GM12892 (cell line): ENCODE measurements around the gene DEPP1. TPM values are rescaled to one million over a fixed set of nuclear protein-coding genes. Genes with fewer than 3 reads are reported as not detected.
A peak's percentile ranks its signal among the peaks of the same experiment; 100 is the strongest.
"Not testable (repeated sequence)": the region's sequence is repeated elsewhere in the genome, so short reads cannot be mapped to it uniquely, and the experiment has no call there.

Source experiments
- DNase-seq: peaks from one replicate; pipeline ENCODE4 v3.0.0; 2011; ENCODE audit not compliant: insufficient read length
- FAIRE-seq: peaks from 2 replicates; lab custom pipeline; 2011; peaks lifted over from hg19 to GRCh38; lab: Jason Lieb, UNC
- POLR2A ChIP-seq: IDR thresholded peaks from 2 replicates; pipeline ENCODE4 v1.6.1; 2011; ENCODE audit warnings: low read depth, low read length, control low read depth
- POLR2AphosphoS5 ChIP-seq: IDR thresholded peaks from 2 replicates; pipeline ENCODE4 v1.6.1; 2011; ENCODE audit warnings: low read depth, low read length, control low read depth
- TAF1 ChIP-seq: IDR thresholded peaks from 2 replicates; pipeline ENCODE4 v1.6.1; 2011; ENCODE audit warnings: low read depth, mild to moderate bottlenecking, control low read depth, low read length, borderline replicate concordance
- polyA plus RNA-seq: library from polyadenylated mRNA; unstranded; fragments of >200 nt; gene quantifications from one replicate; pipeline ENCODE4 v1.2.1, GENCODE V29; 2012; ENCODE audit warnings: missing spikeins, inconsistent platforms; ENCODE audit not compliant: missing spikeins

DEPP1 gene, protein sequence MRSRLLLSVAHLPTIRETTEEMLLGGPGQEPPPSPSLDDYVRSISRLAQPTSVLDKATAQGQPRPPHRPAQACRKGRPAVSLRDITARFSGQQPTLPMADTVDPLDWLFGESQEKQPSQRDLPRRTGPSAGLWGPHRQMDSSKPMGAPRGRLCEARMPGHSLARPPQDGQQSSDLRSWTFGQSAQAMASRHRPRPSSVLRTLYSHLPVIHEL
- 4.2 TPM for polyA plus RNA-seq

DNA sequence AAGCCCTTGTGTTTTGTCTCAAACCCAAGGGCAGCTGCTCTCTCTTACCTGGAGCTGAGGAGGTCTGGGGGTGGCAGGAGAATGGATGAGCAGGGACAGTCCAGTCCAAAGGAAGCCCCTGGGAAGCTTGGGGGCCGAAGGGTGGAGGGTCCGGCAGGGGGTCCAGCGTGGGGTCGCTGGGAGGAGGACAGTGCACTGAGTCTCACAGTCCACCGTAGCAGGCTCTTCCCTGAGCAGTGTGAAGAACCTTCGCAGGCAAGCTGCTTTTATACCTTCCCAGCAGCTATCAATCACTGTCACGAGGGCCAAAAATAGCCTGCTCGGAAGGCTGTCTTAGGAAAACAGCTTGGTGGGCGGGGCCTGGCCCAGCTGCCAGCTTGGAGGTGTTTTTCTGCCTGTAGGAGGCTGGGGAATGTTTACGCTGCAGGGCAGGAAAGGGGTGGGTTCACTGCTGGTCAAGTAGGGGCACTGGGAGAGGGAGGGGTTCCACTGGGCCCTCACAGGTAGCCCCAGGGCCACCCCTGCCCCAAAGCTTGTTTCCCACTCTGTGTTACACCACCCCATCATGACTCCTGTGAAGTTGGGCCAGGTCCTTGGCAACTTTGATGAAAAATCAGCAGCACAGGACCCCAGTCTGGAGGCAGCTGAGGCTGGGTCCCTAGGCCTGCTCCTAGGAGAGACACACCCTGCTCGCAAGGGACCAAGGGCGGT is at the start of gene DEPP1:
Gene DEPP1, minus strand, starts transcription at position 240 of the 711 bp plus-strand sequence. CDS start 779 bp downstream, outside the sequence.
- peak; percentile 56 for FAIRE-seq
- TF ChIP-seq POLR2A (peak; percentile 77), POLR2AphosphoS5 (peak; percentile 72), TAF1 (peak; percentile 61; the same call in 1 of the 2 replicates)

DNA sequence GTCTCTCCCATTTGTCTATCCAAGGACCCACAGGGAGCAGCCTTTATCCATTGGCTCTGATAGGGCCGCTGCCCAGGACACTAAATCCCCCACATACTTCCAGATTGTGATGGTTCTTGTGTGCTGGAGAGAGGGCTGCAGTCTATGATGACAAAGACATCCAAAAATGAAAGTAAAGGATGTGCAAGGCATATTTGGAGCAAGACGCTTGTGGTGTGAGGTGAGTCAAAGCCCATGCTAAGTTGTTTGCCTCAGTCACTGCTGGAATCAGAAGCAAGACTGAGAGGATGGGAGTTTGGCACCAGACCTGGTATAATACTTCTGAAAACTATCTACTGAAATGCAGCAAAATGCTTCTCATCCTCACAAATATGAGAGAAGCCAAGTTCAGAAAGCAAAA is 44.8 kb upstream of the DEPP1 start:
- FAIRE-seq, result no peak
- no peak for DNase-seq
- TF ChIP-seq TAF1, result no peak
- no peak for TF ChIP-seq POLR2AphosphoS5
- TF ChIP-seq POLR2A, result no peak

More for the DNA sequence above, at the start of gene DEPP1:
- no peak for DNase-seq

DNA sequence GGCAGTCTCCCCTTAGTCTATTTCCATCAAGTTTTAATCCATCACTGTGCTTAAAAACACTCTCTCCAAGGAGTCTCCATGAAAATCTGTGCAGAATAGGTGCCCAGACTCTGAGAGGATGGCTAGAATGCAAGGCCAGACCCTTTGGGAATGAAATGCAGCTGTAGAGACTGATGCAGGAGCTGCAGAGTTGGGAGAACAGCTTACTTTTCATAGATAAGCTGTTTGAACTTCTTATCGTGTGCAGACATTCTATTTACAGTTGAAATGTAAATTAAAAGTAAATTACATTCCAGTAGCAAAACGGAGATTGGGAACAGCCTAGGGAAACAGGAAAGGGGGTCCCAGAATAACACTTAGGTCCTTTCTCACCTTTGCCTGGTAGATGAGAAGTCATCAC is 37.0 kb upstream of the DEPP1 start:
- FAIRE-seq, result no peak
- TF ChIP-seq TAF1, result no peak
- TF ChIP-seq POLR2AphosphoS5, result no peak
- no peak for TF ChIP-seq POLR2A

DNA sequence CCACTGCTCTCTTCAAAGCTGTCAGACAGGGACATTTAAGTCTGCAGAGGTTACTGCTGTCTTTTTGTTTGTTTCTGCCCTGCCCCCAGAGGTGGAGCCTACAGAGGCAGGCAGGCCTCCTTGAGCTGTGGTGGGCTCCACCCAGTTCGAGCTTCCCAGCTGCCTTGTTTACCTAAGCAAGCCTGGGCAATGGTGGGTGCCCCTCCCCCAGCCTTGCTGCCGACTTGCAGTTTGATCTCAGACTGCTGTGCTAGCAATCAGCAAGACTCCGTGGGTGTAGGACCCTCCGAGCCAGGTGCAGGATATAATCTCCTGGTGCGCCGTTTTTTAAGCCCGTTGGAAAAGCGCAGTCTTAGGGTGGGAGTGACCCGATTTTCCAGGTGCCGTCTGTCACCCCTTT is 35.9 kb upstream of the DEPP1 start:
- DNase-seq, FAIRE-seq: not testable (repeated sequence)

More for the DNA sequence above, 37.0 kb upstream of the DEPP1 start:
- DNase-seq, result no peak

DNA sequence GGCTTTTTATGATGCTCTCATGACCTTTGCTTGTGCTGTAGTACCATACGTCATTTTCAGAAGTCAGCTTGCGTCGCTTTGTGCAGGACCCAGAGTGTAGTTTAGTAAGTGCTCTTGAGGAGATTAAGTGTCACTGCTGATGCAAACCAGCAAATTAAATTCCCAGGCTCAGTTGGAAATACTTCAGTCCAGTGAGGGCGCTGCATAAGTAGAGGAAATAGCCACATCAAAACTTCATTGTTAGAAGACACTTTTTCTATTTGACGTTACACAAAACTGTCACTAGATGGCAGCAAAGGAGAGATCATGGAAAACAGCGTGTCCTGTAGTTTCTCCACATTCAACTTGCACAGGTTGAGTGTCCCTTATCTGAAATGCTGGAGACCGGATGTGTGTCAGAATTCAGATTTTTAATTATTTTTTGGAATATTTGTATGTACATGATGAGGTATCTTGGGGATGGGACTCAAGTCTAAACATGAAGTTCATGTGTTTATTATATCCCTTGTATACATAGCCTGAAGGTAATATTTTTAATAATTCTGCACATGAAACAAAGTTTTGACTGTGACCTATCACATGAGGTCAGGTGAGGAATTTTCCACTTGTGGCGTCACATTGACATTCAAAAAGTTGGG is 30.0 kb upstream of the DEPP1 start:
- no peak for TF ChIP-seq POLR2A
- no peak for TF ChIP-seq TAF1
- no peak for TF ChIP-seq POLR2AphosphoS5
- DNase-seq (no peak), FAIRE-seq (peak; percentile 84)

DNA sequence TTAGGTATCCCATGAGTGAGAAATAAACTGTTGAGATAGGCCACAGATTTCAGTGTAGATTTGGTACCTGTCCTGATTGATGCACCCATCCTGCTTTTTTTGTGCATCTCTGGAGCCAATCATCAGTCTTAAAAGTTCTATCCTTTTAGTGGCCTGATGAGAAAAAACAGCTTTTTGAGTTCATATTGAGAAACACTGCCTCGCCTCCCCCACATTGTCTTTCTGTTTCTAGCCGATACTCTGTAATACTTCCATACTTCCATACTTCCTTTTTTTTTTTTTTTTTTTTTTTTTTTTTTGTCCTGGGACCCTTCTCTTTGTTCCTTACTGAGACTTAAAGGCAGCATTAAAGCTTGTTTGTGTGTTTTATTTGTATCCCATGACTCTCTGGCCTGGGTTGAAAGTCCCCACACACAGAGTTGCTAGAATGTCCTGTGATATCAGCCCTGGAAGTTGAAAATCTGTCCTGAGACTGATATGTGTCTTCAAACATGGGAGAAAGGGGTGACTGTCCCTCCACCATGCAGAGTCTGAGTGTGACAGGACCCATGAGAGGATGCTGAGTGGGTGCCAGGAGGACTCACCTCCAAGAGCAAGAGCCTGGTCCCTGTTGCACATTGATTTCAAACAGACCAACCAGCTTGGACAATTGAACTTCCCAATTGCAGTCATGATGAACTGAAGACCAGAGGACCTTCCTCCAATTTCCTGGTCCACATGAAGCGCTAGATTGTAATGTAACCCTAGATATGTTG is 27.8 kb upstream of the DEPP1 start:
- DNase-seq (no peak), FAIRE-seq (no peak)
- TF ChIP-seq POLR2AphosphoS5 (no peak), POLR2A (no peak), TAF1 (no peak)

DNA sequence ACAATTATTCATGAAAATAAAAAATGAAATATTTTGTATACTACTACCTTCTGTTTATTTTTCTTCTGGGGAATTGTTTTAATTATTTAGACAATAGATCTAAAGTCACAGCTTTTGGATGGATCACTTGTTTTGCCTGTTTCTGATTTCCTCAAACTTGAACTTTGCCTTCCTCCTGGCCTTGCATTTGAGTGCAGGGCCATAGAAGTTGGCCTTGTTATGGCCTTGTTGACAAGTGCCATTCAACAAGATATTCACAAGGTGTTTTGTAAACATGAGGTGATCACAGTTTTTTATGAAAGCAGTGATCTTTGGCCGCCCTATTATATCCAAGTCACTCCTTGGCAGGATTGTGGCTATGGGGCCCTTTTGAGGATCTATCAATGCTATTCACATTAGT is 26.7 kb upstream of the DEPP1 start:
- TF ChIP-seq TAF1 (no peak), POLR2A (no peak), POLR2AphosphoS5 (no peak)
- DNase-seq (no peak), FAIRE-seq (no peak)

DNA sequence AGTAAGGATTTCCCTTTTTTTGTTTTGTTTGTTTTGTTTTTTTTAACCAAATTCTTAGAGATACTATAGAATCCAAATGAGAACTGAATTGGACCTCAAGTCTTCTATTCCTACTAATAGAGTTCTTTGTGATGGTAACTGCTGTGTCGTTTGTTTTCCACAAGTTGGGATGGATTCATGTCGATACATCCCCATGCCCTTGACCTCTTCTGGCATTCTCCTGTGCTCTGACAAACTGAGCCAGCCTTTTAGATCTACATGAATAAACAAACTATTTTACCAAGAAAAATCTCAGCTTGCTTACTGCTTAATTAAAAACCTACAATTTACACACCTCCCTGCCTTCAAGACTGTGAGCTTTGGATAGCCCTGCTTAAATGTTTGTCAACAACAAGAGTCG is 26.1 kb upstream of the DEPP1 start:
- FAIRE-seq (no peak), DNase-seq (no peak)
- TF ChIP-seq TAF1 (no peak), POLR2A (no peak), POLR2AphosphoS5 (no peak)

DNA sequence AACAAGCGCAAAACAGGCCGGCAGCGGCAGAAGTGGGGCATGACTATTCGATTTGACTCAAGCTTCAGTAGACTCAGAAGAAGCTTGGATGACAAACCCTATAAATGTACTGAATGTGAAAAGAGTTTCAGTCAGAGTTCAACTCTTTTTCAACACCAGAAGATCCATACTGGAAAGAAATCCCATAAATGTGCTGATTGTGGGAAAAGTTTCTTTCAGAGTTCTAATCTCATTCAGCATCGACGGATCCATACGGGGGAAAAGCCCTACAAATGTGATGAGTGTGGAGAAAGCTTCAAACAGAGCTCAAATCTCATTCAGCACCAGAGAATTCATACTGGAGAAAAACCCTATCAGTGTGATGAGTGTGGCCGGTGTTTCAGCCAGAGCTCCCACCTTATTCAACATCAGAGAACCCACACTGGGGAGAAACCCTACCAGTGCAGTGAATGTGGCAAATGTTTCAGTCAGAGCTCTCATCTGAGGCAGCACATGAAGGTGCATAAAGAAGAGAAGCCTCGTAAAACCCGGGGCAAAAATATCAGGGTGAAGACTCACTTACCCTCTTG is 24.9 kb upstream of the DEPP1 start:
- DNase-seq (no peak), FAIRE-seq (no peak)
- TF ChIP-seq POLR2AphosphoS5 (no peak), TAF1 (no peak), POLR2A (no peak)

DNA sequence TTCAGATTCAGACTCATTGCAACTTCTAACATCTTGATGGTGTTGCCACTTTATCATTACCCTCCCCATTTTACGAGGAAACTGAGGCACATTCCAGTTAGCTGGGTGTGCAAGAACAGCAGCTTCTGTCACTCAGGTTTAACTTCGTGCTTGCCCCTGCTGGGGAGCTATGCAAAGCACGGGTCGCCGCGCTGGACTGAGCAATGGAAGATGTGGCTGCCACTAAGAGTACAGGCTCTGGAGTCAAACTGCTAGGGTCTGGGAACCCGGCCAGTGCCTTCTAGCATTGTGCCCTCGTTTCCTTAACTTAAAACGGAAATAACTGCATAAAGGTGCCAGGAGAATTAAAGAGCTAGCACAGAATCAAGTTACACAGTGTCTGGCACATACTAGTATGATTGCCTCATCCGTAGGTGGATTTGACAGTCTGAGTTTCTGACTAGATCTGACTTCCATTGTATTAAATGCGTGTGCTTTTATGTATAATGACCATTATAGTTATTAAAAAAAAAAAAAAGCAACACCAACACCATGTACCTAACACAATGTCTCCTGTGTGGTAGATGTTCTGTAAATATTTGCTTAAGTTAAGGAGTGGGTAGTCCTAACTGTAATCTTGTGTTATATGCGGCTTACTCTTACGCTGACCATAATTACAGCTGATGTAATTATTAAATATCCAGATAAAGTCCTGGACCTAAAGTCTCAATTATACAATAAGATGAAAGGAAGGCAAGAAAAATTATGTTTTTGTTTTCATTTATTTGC is 23.0 kb upstream of the DEPP1 start:
- FAIRE-seq, result peak; percentile 48
- TF ChIP-seq TAF1, result no peak
- TF ChIP-seq POLR2AphosphoS5, result no peak; the same call in 1 of the 2 replicates
- no peak for TF ChIP-seq POLR2A
- DNase-seq, result no peak
